Esophagus muscularis mucosa (tissue), 4 donors: Measurements from ENCODE around the gene DNAJC4. TPM values are rescaled to one million over a fixed set of nuclear protein-coding genes. Genes with fewer than 3 reads are reported as not detected.

Experiments used
- DNase-seq: peaks from one replicate; pipeline ENCODE4 v3.0.0-alpha.2; 2017; ENCODE audit errors: extremely low spot score
- H3K27ac ChIP-seq, 4 donors: fragments of 200-600 bp; sonication (generic); replicated peaks in 1 of 4; 1 replicate in 3 of 4; 2 replicates in 1 of 4; pipeline ENCODE4 v1.5.1; 2016 to 2019; ENCODE audit warnings: mild to moderate bottlenecking in 1 of 4
- H3K27me3 ChIP-seq, 4 donors: fragments of 200-600 bp; sonication (generic); one replicate each; pipeline versions ENCODE4 v1.5.1 to v1.6.0; 2016 to 2019
- H3K36me3 ChIP-seq, 4 donors: fragments of 200-600 bp; sonication (generic); one replicate each; pipeline ENCODE4 v1.5.1; 2016 to 2019
- H3K4me1 ChIP-seq, 4 donors: fragments of 200-600 bp; sonication (generic); one replicate each; pipeline ENCODE4 v1.5.1; 2016 to 2019
- H3K4me3 ChIP-seq, 4 donors: fragments of 200-600 bp; sonication (generic); 1 replicate in 2 of 4; 2 replicates in 2 of 4; pipeline ENCODE4 v1.5.1; 2016 to 2019; ENCODE audit warnings: mild to moderate bottlenecking in 4 of 4, moderate library complexity in 1 of 4
- H3K9me3 ChIP-seq, 4 donors: fragments of 200-600 bp; sonication (generic); 1 replicate in 3 of 4; 2 replicates in 1 of 4; pipeline ENCODE4 v1.5.1; 2016 to 2019
- CTCF ChIP-seq, 3 experiments: fragments of 200-600 bp in 2 of 3; fragments of 450-650 bp in 1 of 3; sonication (generic) in 2 of 3; IDR thresholded peaks; one replicate each; pipeline ENCODE4 v1.5.1; 2017 to 2019; ENCODE audit warnings: antibody characterized with exemption in 3 of 3, mild to moderate bottlenecking in 2 of 3, moderate library complexity in 1 of 3
- EP300 ChIP-seq: sonication (generic); formaldehyde crosslinking; IDR thresholded peaks from one replicate; pipeline ENCODE4 v1.6.1; 2017; ENCODE audit warnings: antibody characterized with exemption
- POLR2A ChIP-seq: fragments of 450-650 bp; IDR thresholded peaks from one replicate; pipeline ENCODE4 v1.6.1; 2017; ENCODE audit warnings: antibody characterized with exemption, moderate library complexity, mild to moderate bottlenecking, low read depth
- POLR2AphosphoS5 ChIP-seq, 2 donors: sonication (generic); formaldehyde crosslinking; IDR thresholded peaks; one replicate each; pipeline ENCODE4 v1.6.1; 2017; ENCODE audit warnings: antibody characterized with exemption in 2 of 2
- WGBS: methylation state at CpG from one replicate; pipeline ENCODE4 v1.1.5; 2018; 5-methylcytosine and 5-hydroxymethylcytosine counted together
- intact Hi-C: fragments of 100-400 bp; cut with DNase I; formaldehyde crosslinking; loops from one replicate; pipeline ENCODE4 v1.15.1; 2023
- total RNA-seq, 4 donors: library from RNA; depleted of rRNA; stranded (reverse); fragments of >200 nt; gene quantifications; one replicate each; pipeline versions ENCODE4 v1.1.0 to v1.2.1, GENCODE V29; 2016

DNAJC4 gene, protein sequence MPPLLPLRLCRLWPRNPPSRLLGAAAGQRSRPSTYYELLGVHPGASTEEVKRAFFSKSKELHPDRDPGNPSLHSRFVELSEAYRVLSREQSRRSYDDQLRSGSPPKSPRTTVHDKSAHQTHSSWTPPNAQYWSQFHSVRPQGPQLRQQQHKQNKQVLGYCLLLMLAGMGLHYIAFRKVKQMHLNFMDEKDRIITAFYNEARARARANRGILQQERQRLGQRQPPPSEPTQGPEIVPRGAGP
- 10 to 100 TPM; 19.4 to 40.4 (median 25.3) TPM for total RNA-seq

- WGBS: under 1% methylated on average over 44 of the region's 62 CpGs
- Histone ChIP-seq H3K27me3 (no peaks in the 10 kb centered on the region), H3K36me3 (no peaks in the 10 kb centered on the region), H3K4me3 (peak within 1 kb of the TSS; percentile 64 to 85 (median 75)), H3K27ac (peak within 1 kb of the TSS; percentile 90 to 96 (median 93)), H3K4me1 (peaks cover 43 to 84% (median 82%) of the 10 kb centered on the region in 4 donors), H3K9me3 (no peaks in the 10 kb centered on the region)
- peak; percentile 98 for DNase-seq
- intact Hi-C loops: no loop called here
- TF ChIP-seq EP300 (no peak), POLR2AphosphoS5 (IDR thresholded peaks at IDR 0.05) (peak; percentile 77)
Observed at GRCh38 chr11:64230171-64230984, at the start of gene DNAJC4. Gene DNAJC4, plus strand, starts transcription at chr11:64230548. Its CDS starts 307 bp downstream, at chr11:64230855.

DNA sequence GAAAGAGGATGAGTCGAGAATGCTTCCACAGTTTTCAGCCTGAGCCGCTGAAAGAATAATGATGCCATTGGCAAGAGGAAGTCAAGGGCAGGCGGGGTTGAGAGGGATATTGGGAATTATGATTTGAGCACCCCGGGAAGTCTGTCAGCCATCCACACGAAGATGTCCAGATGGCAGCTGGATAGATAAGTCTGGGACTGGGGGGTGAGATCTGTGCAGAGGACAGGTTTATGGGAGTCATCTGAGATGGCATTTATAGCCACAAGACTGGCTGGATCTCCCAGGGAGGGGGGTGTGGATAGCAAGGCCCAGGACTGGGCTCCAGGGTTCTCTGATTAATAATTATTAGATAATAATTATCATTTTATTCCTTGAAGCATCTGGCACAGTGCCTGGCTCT lies 49.5 kb upstream of the DNAJC4 start:
- TF ChIP-seq POLR2AphosphoS5 (IDR thresholded peaks at IDR 0.05): no peak
- peak overlapping the region in 1 of 4 donors; percentile 17 for H3K4me3 ChIP-seq
- peaks cover 0 to 4% (median 0%) of the 10 kb centered on the region in 4 donors for H3K27me3 ChIP-seq
- no peak for DNase-seq
- H3K36me3 ChIP-seq: no peaks in the 10 kb centered on the region
- no peaks in the 10 kb centered on the region for H3K9me3 ChIP-seq
- H3K4me1 ChIP-seq: peaks cover 39 to 53% (median 46%) of the 10 kb centered on the region in 4 donors
- H3K27ac ChIP-seq: peak overlapping the region in 3 of 4 donors; percentile 70 to 79 (median 77)
- intact Hi-C loops: no loop called here
- 55% methylated on average over 5 of the region's 5 CpGs for WGBS

- Histone ChIP-seq H3K9me3 (no peaks in the 10 kb centered on the region), H3K36me3 (no peaks in the 10 kb centered on the region), H3K27me3 (peaks cover 0 to 4% (median 0%) of the 10 kb centered on the region in 4 donors), H3K4me3 (peak overlapping the region in 2 of 4 donors; percentile 17 to 19), H3K4me1 (peaks cover 39 to 53% (median 46%) of the 10 kb centered on the region in 4 donors), H3K27ac (peak overlapping the region in 3 of 4 donors; percentile 70 to 79 (median 77))
- intact Hi-C loops: no loop called here
- 38% methylated on average over 17 of the region's 17 CpGs for WGBS
- DNase-seq: peak; percentile 98
- TF ChIP-seq POLR2AphosphoS5 (IDR thresholded peaks at IDR 0.05) (peak; percentile 98 to 100), CTCF (IDR thresholded peaks at IDR 0.05) (no peak), EP300 (no peak), POLR2A (peak; percentile 43)
Observed at GRCh38 chr11:64181506-64182411, 48.6 kb upstream of the DNAJC4 start.

DNA sequence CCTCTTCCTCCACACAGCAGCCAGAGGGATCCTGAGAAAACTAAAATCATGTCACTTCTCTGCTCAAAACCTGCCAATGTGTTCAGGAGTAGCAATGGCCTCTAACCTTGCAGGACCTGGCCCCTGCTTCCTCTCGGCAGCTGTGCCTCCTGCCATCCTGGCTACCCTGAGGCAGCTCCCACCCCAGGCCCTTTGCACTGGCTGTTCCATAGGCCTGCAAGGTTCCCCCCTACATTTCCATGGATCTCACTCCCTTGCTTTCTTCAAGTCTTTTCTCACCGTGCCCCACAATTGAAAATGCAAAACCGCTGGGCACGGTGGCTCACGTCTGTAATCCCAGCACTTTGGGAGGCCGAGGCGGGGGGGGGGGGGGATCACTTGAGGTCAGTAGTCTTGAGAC lies 46.5 kb upstream of the DNAJC4 start:
- H3K36me3 ChIP-seq: peaks cover 0 to 4% (median 2%) of the 10 kb centered on the region in 4 donors
- no peak for DNase-seq
- peaks cover 0 to 4% (median 0%) of the 10 kb centered on the region in 4 donors for H3K27me3 ChIP-seq
- H3K27ac ChIP-seq: peak overlapping the region in 3 of 4 donors; percentile 88 to 96 (median 96)
- peaks cover 39 to 53% (median 46%) of the 10 kb centered on the region in 4 donors for H3K4me1 ChIP-seq
- 90% methylated on average over 7 of the region's 7 CpGs for WGBS
- intact Hi-C loops: no loop called here
- H3K4me3 ChIP-seq: no peak overlapping the region
- no peaks in the 10 kb centered on the region for H3K9me3 ChIP-seq
- no peak for TF ChIP-seq EP300
- no peak for TF ChIP-seq POLR2A
- no peak for TF ChIP-seq CTCF (IDR thresholded peaks at IDR 0.05)
- no peak for TF ChIP-seq POLR2AphosphoS5 (IDR thresholded peaks at IDR 0.05)

DNA sequence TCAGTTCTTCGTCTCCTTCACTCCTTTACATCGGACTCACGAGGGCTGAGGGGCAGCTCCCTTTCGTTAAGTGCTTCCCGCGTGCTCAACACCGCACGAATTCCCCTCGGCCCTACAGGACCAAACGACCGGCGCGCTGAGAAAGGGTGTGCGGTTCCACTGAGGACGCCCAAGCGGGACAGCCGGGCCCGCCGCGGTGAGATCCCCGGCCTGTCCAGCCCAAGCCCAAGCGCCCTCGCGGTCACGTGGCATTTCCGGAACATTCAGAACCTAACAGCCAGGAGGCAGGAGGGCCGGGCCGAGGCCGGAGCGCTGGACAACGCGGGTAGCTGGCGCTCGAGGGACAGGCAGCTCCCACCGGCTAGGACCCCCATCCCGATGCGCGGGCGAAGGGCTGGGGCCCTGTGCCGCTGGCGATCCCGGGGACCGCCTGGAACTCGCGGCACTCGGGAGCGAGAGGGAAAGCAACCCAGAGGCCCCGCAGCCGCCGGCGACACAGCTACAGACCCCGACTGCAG lies 45.1 kb upstream of the DNAJC4 start:
- Histone ChIP-seq H3K4me1 (peaks cover 45 to 52% (median 48%) of the 10 kb centered on the region in 4 donors), H3K36me3 (peaks cover 0 to 13% (median 6%) of the 10 kb centered on the region in 4 donors), H3K27ac (peak overlapping the region in 3 of 4 donors; percentile 88 to 96 (median 96)), H3K9me3 (no peaks in the 10 kb centered on the region), H3K4me3 (peak overlapping the region in 2 of 4 donors; percentile 72 to 80), H3K27me3 (peaks cover 0 to 4% (median 0%) of the 10 kb centered on the region in 4 donors)
- WGBS: 1% methylated on average over 22 of the region's 52 CpGs
- DNase-seq: peak; percentile 98
- intact Hi-C loops: loop anchor here (5.0 kb wide), 1 partner anchor 42 kb away; the partner anchor contains the start of genes NUDT22 and TRPT1
- peak; percentile 90 to 98 for TF ChIP-seq POLR2AphosphoS5 (IDR thresholded peaks at IDR 0.05)
- peak; percentile 26 to 55 (median 48) for TF ChIP-seq CTCF (IDR thresholded peaks at IDR 0.05)
- TF ChIP-seq POLR2A: peak; percentile 95
- TF ChIP-seq EP300: no peak
